Stimulated activated CD8-positive, alpha-beta memory T cell treated with anti-CD3 and anti-CD28 coated beads, Interleukin-4, amount 100 ng/mL, for 24 hours (primary cell): ENCODE results near the gene TMEM191C.
"Not testable (repeated sequence)": the region's sequence is repeated elsewhere in the genome, so short reads cannot be mapped to it uniquely, and the experiment has no call there.

Experiments
- DNase-seq: peaks from one replicate; pipeline ENCODE4 v3.0.0-alpha.2; 2020; ENCODE audit warnings: low read depth

TMEM191C gene

DNA sequence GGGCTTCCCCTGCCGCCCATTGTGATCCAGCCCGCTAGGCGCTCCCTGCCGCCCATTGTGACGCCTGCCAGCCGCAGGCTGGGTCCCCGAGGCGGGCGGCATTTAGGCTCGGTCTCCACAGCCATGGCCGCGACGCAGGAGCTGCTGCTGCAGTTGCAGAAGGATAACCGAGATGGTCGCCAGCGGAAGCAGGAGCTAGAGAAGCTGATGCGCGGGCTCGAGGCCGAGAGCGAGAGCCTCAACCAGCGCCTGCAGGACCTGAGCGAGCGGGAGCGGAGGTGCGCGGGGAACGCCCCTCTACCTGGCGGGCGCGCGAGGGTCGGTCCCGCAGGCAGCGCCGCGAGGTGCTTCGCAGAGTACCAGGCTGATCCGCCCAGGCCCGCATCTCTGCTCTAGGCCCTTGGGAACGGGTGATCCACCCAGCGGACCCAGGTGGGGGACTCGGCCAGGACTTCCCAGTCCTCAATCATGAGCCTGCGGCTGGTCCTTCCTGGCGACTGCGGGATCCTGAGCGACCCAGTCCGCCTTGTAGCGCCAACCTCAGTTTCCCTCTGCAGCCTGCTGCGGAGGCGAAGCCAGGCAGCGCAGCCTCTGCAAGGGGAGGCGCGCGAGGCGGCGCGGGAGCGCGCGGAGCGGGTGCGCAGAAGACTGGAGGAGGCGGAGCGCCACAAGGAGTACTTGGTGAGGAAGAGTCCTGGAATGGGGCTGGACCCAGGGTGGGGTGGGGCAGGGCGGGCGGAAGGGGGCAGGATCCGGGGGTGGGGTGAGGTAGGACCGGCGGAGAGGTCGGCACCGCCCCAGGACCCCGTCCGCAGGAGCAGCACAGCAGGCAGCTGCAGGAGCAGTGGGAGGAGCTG, at the start of gene TMEM191C:
Gene TMEM191C (plus strand): TSS at position 51 of the 857 bp plus-strand sequence. CDS start 73 bp downstream, at position 124.
- DNase-seq, result not testable (repeated sequence)

DNA sequence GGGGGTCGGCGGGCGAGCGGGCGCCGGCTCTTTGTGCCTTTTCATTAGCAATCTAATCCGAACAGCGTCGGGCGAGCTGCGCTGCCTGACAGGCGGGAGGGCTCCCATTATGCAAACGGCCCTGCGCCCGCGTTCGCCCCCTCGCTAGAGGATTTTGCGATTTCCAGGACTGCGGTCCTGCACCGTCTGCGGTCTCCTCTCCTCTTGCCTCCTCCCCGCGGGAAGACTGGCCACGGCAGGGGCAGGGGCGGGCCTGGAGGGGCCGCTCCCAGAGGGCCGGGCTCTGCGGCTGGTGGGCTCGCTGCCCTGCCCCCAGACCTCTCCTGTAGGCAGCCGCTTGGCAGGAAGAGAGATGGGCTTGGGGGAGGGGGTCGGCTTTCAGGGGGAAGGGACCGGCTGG, 49.3 kb upstream of the TMEM191C start:
- not testable (repeated sequence) for DNase-seq

DNA sequence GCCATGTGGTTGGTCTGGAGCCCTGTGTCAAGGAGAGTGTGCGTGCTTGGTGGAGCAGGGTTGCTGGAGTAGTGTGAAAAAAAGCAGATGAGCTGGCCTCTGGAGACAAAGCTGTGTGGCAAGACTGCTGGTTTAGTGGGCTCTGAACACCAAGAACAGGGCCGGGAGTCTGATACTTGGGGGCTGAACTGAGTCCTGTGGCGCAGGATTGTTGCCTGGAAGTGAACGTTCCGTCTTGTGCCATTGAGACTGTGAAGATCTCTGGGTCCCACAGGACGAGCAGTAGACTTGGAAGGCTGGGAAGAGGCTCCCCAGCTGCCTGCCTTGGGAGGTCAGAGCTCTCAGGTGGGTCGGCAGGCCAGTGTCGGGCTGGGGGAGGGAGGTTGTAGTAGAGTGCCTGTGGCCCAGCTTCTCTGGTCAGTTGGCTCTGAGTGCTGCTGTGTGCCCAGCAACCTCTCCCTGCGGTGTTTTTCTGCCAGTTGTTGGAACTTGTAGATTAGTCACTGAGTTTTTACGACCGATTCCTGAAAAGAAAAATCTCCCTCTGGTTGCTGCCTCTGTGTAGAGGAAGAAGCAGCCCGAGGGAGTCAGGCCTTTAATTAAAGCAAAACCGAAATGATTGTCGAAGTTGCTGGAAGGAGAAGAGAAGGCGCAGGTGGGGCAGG, 48.1 kb upstream of the TMEM191C start:
- DNase-seq, result not testable (repeated sequence)

- DNase-seq, result not testable (repeated sequence)
Observed at GRCh38 chr22:21420180-21420763, 46.9 kb upstream of the TMEM191C start.

DNA sequence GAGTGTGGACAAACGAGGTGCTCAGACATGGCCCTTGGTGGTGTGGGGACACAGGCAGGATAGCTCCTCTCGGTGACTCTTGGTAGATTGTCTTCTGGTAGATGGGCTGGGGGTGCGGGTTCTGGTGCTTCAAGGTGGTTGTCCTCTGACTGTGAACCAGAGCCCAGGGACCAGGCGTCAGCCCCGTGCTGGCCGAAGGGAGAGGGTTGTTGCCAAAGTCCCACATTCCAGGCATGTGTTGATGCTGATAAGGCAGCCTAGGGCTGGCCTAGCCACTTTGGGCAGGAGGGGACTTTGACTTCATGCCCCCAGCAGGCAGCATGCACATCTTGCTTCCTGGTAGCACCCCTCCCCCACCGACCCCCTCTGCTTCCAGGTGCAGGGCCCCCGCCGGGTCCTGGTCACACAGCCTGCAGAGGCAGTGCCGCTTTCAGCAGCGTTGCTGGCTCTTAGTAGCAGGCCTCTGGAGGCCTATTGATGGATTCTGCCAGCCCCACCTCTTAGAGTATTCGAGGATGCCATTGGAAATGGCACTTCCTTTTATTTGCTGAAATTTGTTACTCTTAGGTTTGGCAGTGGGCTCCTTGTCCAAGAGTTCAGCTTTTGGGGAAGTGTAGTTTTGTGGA, 43.0 kb upstream of the TMEM191C start:
- DNase-seq, result not testable (repeated sequence)

GRCh38 chr22:21434378-21435233, 32.6 kb upstream of the TMEM191C start:
- not testable (repeated sequence) for DNase-seq

DNA sequence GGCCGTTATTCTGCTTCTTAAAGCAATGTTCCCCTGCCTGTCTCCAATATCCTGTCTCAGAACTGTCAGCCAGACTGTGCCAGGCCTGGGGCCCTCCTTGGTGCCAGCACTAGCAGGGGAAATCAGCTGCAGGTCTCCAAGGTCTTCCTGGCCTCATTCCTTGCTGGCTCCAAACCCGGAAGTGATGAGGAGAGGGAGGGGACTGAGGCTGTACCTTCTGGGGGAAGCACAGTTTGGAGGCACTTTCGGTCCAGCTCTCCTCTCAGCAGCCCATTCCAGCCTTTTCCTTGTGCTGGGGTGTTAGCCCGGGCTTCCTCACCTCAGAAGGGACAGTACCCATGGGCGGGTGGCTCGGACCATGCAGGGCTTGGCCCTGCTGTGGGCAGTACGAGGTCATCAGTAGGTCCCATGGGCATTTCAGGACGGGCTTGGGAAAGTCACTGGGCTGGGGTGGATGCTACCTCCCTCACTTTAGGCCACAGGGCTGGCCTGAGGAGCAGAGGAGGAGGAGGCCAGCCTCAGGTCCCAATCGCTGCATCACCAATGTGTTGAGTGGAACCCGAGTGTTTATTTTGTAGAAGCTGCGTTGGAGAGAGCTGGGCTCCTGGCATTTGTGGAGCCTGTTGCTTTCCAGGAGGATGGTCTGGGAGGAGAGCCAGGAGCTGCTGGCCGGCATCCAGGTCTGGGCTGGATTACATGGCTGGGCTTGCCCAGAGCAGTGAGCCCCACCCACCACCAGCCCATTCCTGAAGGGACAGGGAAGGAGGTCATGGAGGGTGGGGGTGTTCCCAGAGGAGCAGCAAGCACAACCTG, 31.0 kb upstream of the TMEM191C start:
- not testable (repeated sequence) for DNase-seq

DNA sequence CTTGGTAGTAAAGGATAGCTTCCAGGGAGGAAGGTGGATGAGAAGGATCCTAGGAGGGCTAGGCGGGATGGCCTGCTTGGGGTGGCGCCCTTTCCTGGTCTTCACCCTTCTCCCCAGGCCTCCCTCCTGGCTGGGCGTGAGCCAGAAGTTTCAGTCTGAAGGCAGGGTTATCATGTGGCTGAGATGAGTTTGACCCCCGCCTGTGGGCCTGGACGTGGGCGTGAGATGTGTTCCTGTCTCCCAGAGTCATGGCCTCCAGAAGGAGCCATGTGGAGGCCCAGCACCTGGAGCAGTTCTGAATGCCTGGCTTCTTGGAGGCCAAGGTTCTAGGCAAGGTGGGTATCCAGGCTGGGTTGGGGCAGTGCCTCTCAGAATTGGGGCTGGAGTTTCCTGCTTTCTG, 29.2 kb upstream of the TMEM191C start:
- not testable (repeated sequence) for DNase-seq

DNA sequence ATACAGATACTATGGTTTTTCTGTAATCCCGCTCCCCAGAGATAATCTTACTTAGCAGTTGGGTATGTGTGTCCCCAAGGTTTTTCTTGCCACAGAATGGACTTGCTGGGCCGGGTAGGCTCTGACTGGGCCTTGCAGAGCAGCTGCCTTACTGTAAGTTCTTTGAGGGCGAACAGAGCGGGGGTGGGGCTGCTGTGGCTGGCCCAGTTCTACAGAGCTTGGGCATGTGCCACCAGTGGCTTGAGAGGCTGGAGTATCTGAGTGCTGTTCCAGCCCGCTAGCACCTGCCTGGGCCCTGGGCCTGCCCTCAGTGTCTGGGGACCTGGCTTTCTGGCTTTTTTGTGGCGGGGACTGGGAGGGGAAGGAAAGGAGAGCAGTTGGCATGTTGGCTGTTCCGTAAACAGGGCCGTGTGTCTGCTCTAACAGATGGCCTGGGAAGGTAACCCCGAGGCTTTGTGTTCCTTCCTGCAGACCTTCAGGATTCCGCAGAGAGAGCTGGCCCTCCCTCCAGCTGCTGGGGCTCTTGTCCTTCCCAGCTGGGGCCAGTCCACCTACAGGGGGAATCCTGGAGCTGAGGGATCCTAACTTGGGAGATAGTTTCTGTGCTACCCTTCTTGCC, 27.1 kb upstream of the TMEM191C start:
- not testable (repeated sequence) for DNase-seq

GRCh38 chr22:21440676-21441075, 26.5 kb upstream of the TMEM191C start:
- DNase-seq, result not testable (repeated sequence)

DNA sequence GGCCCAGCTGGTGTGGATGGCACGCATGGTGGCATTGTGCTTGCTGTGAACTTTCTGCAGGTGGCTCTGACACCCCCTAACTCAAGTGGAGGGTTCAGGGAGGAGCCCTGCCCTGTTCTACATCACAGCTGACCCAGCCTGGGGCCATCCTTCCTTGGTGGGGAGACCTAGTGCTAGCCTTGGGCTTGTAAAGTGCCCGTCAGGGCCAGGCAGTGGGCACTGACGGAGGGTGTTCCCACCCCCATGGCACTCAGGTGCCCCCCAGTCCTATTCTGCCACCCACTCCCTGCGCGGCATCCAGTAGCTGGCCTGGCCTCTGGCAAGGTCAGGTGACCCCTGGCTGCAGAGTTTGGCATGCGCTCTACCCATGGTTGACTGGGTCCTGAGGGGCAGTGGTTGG, 26.0 kb upstream of the TMEM191C start:
- not testable (repeated sequence) for DNase-seq

GRCh38 chr22:21442123-21442522, 25.1 kb upstream of the TMEM191C start:
- DNase-seq, result not testable (repeated sequence)

DNA sequence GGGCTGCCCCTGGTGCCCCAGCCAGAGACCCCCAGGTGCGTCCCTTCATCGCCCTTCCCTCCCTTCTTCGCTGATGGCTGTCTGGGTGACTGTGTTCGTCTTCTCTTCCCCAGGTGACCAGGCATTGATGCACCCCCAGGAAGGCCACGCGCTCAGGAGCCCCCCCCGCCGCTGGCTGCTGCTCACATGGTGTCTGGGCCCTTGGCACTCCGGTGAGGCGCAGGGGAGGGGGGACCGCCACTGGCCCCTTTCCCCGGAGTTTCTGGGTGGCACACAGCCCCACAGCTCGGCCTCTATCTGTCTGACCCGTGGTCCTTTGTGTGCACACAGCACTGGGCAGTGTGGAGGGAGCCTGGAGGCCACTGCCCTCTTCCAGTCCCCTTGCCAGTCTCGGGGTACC, 24.5 kb upstream of the TMEM191C start:
- not testable (repeated sequence) for DNase-seq

GRCh38 chr22:21443057-21443734, 24.0 kb upstream of the TMEM191C start:
- DNase-seq, result no peak

- no peak for DNase-seq
Observed at GRCh38 chr22:21443735-21444421, 23.3 kb upstream of the TMEM191C start.

DNA sequence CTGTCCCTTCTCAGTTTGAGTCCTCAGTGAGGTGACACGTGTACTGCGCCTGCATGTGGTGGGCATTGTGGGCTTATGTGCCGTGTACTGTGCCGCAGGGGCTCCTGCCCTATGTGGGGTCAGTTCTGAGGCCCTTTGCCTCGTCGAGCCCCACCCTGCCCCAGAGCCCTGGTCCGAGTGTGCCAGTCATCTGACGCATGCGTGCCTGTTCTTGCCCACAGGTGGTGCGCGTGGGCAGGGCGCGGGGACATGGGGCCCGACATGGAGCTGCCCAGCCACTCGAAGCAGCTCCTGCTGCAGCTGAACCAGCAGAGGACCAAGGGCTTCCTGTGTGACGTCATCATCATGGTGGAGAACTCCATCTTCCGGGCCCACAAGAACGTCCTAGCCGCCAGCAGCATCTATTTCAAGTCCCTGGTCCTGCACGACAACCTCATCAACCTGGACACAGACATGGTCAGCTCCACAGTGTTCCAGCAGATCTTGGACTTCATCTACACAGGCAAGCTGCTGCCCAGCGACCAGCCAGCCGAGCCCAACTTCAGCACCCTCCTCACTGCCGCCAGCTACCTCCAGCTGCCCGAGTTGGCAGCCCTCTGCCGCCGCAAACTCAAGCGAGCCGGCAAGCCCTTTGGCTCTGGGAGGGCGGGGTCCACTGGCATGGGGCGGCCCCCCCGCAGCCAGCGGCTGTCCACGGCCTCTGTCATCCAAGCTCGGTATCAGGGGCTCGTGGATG, 22.3 kb upstream of the TMEM191C start:
- DNase-seq, result no peak

GRCh38 chr22:21445437-21446127, 21.6 kb upstream of the TMEM191C start:
- no peak for DNase-seq
